OCI-LY7 (cell line): Measurements from ENCODE around the gene CCDC102B. TPM values are rescaled to one million over a fixed set of nuclear protein-coding genes. Genes with fewer than 3 reads are reported as not detected.

ENCODE experiments used
- BruUV-seq: library from RNA; stranded (reverse); fragments of 400-500 nt; replicated peaks from 2 replicates; lab custom pipeline; 2021; lab: Mats Ljungman, UMichigan
- CTCF ChIA-PET: fragments of 300-600 bp; sonication (Branson Sonifier 250); formaldehyde crosslinking; loops from one replicate; lab custom pipeline; 2022; ENCODE audit warnings: antibody characterized with exemption; ENCODE audit not compliant: unreplicated experiment; lab: Charles Lee
- POLR2A ChIA-PET: fragments of 300-600 bp; sonication (Branson Sonifier 250); formaldehyde crosslinking; loops from one replicate; lab custom pipeline; 2022; ENCODE audit warnings: antibody characterized with exemption; lab: Charles Lee
- DNase-seq: peaks from one replicate; pipeline ENCODE4 v3.0.0-alpha.2; 2015; ENCODE audit warnings: low spot score
- H2AFZ ChIP-seq: fragments of 200-600 bp; sonication (generic), shearing (Covaris generic); 2 replicates; pipeline ENCODE4 v1.6.1; 2014; ENCODE audit warnings: mild to moderate bottlenecking, antibody characterized with exemption, low read length, moderate library complexity
- H3K27ac ChIP-seq: fragments of 200-600 bp; sonication (generic); 2 replicates; pipeline ENCODE4 v1.5.1; 2014; ENCODE audit warnings: mixed run types, low read depth, mild to moderate bottlenecking, moderate library complexity, low read length, inconsistent platforms; ENCODE audit not compliant: poor library complexity, severe bottlenecking
- H3K36me3 ChIP-seq: fragments of 200-600 bp; sonication (generic); 2 replicates; pipeline ENCODE4 v1.6.1; 2014; ENCODE audit warnings: mild to moderate bottlenecking, antibody characterized with exemption, low read length, moderate library complexity, mixed read lengths; ENCODE audit not compliant: insufficient read depth
- H3K4me1 ChIP-seq: fragments of 200-600 bp; sonication (generic); 2 replicates; pipeline ENCODE4 v1.5.1; 2014; ENCODE audit warnings: mild to moderate bottlenecking, low read length; ENCODE audit not compliant: insufficient read depth, poor library complexity, severe bottlenecking
- H3K4me2 ChIP-seq: fragments of 200-600 bp; sonication (generic); 2 replicates; pipeline ENCODE4 v1.6.1; 2014; ENCODE audit warnings: mild to moderate bottlenecking, low read length
- H3K4me3 ChIP-seq: fragments of 200-600 bp; sonication (generic); 2 replicates; pipeline ENCODE4 v1.5.1; 2014; ENCODE audit warnings: mild to moderate bottlenecking, low read depth, low read length; ENCODE audit not compliant: poor library complexity, severe bottlenecking
- H3K79me2 ChIP-seq: fragments of 200-600 bp; sonication (generic); 2 replicates; pipeline ENCODE4 v1.6.1; 2016; ENCODE audit warnings: low read depth, mild to moderate bottlenecking, low read length, moderate library complexity, mixed read lengths; ENCODE audit not compliant: insufficient read depth
- H3K9me2 ChIP-seq: fragments of 200-600 bp; sonication (generic); 2 replicates; pipeline ENCODE4 v1.6.1; 2016; ENCODE audit warnings: mild to moderate bottlenecking, low read length, mixed read lengths; ENCODE audit not compliant: insufficient read depth
- H3K9me3 ChIP-seq: fragments of 200-600 bp; sonication (generic); 2 replicates; pipeline ENCODE4 v1.6.1; 2014; ENCODE audit warnings: mild to moderate bottlenecking, mixed run types, low read length, mixed read lengths
- H4K20me1 ChIP-seq: fragments of 200-600 bp; sonication (generic); 2 replicates; pipeline ENCODE4 v1.6.1; 2014; ENCODE audit warnings: mild to moderate bottlenecking, antibody characterized with exemption, low read length, moderate library complexity, mixed read lengths; ENCODE audit not compliant: insufficient read depth
- CTCF ChIP-seq: fragments of 200-600 bp; sonication (generic); conservative IDR thresholded peaks from 2 replicates; pipeline ENCODE4 v1.5.1; 2014; ENCODE audit warnings: mild to moderate bottlenecking, antibody characterized with exemption, low read length, moderate library complexity, mixed read lengths
- EZH2phosphoT487 ChIP-seq: fragments of 200-600 bp; sonication (generic); IDR thresholded peaks from 2 replicates; pipeline ENCODE4 v1.6.1; 2018; ENCODE audit warnings: low read depth, borderline replicate concordance, mild to moderate bottlenecking, mixed run types, antibody characterized with exemption, low read length, moderate library complexity, mixed read lengths
- intact Hi-C: fragments of 100-400 bp; cut with micrococcal nuclease; formaldehyde crosslinking; loops from one replicate; pipeline ENCODE4 v1.10.0; 2022; ENCODE audit not compliant: unreplicated experiment
- total RNA-seq, 2 experiments: library from RNA; depleted of rRNA in 1 of 2; stranded (reverse); fragments of >200 nt in 1 of 2; shearing (Covaris generic) in 1 of 2; gene quantifications; 2 replicates each; pipeline ENCODE4 v1.2.3, GENCODE V29; 2014 to 2022

Gene CCDC102B
- total RNA-seq, 2 experiments from 2014 or later, result 0.46 to 0.54 TPM

DNA sequence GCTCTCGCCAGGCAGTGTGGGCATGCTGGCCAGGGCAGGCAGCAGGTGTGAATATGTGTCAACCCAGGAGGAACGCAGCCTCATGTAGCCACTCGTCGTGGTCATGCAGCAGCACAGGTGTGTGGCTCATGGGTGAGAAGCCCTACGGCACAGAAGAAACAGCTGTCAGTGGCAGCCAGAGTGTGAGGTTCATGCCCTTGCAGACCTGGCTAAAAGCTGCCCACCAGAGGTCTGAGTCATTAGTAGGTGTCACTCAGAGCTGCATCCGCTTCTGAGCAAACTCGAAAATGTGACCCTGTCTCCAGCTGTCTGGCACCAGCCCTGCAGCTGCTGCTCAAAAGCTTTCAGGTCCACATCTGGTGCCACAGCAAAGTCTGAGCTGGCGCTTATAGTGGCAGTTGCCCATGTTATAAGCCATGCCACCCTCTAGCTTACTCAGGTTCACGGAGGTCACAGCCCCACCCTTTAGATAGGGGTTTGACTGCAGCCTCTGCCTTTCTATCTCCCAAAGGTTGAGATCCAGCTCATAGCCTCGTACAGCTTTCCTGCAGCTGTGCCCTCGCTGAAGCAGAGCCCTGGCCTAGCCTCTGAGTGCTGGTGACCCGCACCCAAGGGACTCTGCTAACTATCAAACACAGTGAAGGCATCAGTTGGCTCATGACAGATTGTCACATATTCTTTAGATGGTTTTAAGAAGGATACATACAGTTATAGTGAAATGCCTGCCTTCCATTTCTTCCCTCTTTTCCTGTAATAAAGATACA lies 195.0 kb downstream of the CCDC102B start:
- no peak overlapping the region for H2AFZ ChIP-seq
- no peaks in the 10 kb centered on the region for H3K4me1 ChIP-seq
- no TSS peak for BruUV-seq
- no peak overlapping the region for H3K4me3 ChIP-seq
- CTCF ChIA-PET, result no interaction called here
- no peak overlapping the region for H3K4me2 ChIP-seq
- H3K27ac ChIP-seq, result no peak overlapping the region
- no peak for DNase-seq
- H3K9me2 ChIP-seq, result no peaks in the 10 kb centered on the region
- POLR2A ChIA-PET, result no interaction called here
- H3K9me3 ChIP-seq, result no peaks in the 10 kb centered on the region
- no peaks in the 10 kb centered on the region for H4K20me1 ChIP-seq
- H3K36me3 ChIP-seq, result no peaks in the 10 kb centered on the region
- no peaks in the 10 kb centered on the region for H3K79me2 ChIP-seq
- intact Hi-C loops, result no loop called here
- TF ChIP-seq CTCF (no peak), EZH2phosphoT487 (no peak)

DNA sequence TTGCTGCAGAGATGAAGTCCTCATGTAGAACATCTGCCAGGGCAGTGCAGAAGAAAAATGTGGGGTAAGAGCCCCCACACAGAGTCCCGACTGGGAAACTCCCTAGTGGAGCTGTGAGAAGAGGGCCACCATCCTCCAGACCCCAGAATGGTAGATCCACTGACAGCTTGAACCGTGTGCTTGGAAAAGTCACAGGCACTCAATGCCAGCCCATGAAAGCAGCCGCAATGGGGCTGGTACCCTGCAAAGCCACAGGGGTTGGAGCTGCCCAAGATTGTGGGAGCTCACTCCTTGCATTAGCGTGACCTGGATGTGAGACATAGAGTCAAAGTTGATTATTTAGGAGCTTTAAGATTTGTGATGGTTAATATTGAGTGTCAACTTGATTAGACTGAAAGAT lies 197.8 kb downstream of the CCDC102B start:
- CTCF ChIA-PET, result no interaction called here

More for the DNA sequence above, 197.8 kb downstream of the CCDC102B start:
- no peak for DNase-seq
- Histone ChIP-seq H3K9me3 (no peaks in the 10 kb centered on the region), H3K79me2 (no peaks in the 10 kb centered on the region), H4K20me1 (no peaks in the 10 kb centered on the region), H3K36me3 (no peaks in the 10 kb centered on the region), H3K4me3 (no peak overlapping the region), H3K4me2 (no peak overlapping the region), H3K4me1 (no peaks in the 10 kb centered on the region), H3K9me2 (no peaks in the 10 kb centered on the region), H2AFZ (no peak overlapping the region), H3K27ac (no peak overlapping the region)
- POLR2A ChIA-PET, result interaction anchor here (0.6 kb wide), 1 partner anchor 9 kb away, joined by 3 read pairs; no protein-coding TSS in a partner anchor
- no peak for TF ChIP-seq CTCF
- no TSS peak for BruUV-seq
- intact Hi-C loops, result no loop called here
